AG09319 (cell line): Measurements from ENCODE around the gene EID1.
"Not testable (repeated sequence)": the region's sequence is repeated elsewhere in the genome, so short reads cannot be mapped to it uniquely, and the experiment has no call there.

ENCODE experiments used
- DNase-seq: peaks from one replicate; pipeline ENCODE4 v3.0.0-alpha.2; 2010; ENCODE audit warnings: low read depth; ENCODE audit errors: extremely low read depth
- TF ChIP-seq, protein P1 (sequence below): IDR thresholded peaks from 2 replicates; pipeline ENCODE4 v1.5.1; 2011; ENCODE audit warnings: low read depth, mild to moderate bottlenecking, inconsistent platforms, low read length, moderate library complexity

The EID1 gene

DNA sequence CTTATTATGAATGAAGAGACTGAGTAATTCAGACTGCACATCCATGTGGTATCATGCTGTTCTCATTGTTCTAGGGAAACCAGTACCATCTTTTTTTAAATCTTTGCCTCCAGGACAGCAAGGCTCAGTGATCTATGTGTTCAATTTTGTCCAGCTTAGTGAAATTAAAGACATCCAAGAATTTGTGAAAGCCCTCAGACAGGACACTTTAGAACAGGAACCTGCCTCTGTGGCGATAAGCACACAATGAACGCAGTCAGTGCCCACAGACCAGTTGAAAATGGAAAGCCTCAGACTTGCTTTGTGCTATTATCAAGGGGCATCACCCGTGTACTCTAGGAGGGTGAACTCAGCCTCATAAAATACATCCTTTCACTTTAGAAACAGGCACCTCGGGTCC is 20.1 kb downstream of the EID1 start:
- no peak for DNase-seq
- TF ChIP-seq, protein P1, sequence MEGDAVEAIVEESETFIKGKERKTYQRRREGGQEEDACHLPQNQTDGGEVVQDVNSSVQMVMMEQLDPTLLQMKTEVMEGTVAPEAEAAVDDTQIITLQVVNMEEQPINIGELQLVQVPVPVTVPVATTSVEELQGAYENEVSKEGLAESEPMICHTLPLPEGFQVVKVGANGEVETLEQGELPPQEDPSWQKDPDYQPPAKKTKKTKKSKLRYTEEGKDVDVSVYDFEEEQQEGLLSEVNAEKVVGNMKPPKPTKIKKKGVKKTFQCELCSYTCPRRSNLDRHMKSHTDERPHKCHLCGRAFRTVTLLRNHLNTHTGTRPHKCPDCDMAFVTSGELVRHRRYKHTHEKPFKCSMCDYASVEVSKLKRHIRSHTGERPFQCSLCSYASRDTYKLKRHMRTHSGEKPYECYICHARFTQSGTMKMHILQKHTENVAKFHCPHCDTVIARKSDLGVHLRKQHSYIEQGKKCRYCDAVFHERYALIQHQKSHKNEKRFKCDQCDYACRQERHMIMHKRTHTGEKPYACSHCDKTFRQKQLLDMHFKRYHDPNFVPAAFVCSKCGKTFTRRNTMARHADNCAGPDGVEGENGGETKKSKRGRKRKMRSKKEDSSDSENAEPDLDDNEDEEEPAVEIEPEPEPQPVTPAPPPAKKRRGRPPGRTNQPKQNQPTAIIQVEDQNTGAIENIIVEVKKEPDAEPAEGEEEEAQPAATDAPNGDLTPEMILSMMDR, result no peak

DNA sequence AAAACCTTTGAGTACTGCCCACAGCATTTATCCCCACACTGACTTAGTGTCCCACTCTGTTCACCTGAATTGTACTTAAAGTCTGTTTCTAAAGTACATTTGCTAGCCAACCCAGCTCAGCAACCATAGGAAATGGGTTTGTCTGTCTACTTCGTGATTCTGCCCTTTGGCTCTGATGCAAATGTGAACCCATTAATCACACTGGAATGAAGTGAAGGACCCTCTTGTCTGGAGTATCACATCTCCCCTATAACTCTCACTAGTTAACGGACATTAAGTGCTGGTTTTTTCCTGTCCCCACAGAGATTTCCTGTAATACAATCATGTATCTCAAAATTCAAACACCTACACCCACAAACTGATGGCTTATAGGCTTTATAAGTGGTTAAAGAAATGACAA is 20.5 kb downstream of the EID1 start:
- DNase-seq, result no peak
- TF ChIP-seq, protein P1, result no peak

DNA sequence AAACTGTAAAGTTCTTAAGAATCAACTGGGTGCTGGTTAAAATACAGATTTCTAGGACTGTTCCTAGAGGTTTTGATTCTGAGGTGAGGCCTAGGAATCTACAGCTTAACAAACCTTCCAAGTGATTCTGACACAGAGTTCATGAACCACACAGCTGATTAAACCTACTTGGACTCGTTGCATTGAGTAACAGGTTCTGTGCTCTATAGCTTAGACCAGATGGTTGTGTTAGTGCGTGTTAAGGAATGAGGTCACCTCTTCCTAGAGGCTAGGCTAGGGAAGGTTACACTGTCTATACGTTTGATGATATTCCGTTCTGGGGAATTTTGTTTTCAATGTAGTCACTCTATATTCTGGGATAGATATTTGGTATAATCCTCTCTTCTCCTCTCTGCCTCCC is 21.9 kb downstream of the EID1 start:
- TF ChIP-seq, protein P1, result no peak
- no peak for DNase-seq

DNA sequence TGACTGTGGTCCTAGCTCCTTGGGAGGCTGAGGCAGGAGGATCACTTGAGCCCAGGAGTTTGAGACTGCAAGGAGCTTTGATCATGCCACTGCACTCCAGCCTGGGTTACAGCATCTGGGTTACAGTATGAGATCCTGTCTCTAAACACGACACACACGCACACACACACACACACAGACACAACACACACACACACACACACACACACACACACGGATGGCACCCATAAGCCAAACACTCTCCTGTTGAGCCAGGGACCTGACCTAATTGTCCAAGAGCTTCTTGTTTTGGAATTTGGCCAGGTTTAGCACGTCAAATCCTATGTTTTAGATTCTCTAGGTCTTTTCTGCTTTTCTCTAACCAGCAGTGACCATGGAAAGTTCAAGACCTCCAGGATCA is 26.8 kb downstream of the EID1 start:
- TF ChIP-seq, protein P1, result no peak
- DNase-seq, result no peak

DNA sequence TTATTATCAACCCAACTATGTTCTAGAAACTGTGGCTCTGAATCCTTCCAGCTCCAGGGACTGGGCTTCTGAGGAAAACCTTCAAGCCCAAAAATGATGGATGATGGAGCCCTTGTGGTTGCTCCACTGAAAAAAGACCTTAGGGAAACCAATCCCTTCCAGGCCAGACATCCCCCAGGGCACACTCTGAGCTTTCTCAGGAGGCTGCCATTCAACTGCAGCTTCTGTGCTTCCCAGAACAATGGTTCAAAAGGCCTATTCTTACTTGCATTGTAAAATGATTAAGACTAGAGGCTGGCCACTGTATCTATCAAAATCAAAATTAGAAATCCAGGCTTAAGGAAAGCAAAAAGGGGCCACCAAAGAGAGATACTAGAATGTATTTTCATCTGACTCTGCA is 27.3 kb downstream of the EID1 start:
- DNase-seq, result no peak
- TF ChIP-seq, protein P1, result no peak

DNA sequence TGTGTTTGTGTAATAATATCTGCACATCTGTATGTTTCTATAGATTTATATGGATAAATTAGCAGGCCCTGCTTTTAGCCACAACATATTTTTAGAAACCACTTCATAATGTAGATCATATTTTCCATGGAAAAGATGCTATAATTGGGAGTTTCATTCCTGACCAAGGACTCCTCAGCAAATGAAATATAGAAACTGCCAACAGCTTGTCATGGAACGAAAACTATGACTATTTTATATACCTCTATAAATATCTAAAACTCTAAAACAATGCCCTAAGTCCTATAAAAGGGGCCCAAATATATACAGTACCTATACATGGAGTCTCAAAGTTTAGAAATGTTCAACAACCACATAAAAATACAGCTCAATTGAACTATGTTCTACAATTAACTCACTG is 27.9 kb downstream of the EID1 start:
- DNase-seq, result no peak
- TF ChIP-seq, protein P1, result no peak

DNA sequence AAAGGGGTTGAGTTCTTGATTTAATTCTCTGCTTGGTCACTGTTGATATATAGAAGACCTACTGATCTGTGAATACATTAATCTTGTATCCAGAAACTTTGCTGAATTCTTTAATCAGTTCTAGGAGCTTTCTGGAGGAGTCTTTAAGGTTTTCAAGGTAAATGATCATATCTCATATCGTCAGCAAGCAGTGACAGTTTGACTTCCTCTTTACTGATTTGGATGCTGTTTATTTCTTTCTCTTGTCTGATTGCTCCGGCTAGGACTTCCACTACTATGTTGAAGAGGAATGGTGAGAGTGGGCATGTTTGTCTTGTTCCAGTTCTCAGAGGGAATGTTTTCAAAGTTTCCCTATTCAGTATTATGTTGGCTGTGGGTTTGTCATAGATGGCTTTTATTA is 31.4 kb downstream of the EID1 start:
- not testable (repeated sequence) for DNase-seq

DNA sequence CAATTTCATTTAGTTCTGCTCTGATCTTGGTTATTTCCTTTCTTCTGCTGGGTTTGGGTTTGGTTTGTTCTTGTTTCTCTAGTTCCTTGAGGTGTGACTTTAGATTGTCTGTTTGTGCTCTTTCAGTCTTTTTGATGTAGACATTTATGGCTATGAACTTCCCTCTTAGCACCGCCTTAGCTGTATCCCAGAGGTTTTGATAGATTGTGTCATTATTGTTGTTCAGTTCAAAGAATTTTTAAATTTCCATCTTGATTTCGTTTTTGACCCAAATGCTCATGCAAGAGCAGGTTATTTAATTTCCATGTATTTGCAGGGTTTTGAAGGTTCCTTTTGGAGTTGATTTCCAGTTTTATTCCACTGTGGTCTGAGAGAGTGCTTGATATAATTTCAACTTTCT is 32.6 kb downstream of the EID1 start:
- DNase-seq, result not testable (repeated sequence)

DNA sequence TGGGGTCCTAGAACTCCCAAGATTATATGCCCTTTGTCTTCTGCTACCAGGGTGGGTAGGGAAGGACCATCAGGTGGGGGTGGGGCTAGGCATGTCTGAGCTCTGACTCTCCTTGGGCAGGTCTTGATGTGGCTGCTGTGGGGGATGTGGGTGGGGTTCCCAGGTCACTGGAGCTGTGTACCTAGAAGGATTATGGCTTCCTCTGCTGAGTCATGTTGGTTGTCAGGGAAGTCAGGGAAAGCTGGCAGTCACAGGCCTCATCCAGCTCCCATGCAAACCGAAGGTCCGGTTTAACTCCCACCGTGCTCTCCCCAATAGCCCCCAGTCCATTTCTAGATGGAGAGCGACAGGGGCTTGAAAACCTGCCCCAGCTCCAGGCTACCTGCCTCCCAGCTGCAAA is 35.2 kb downstream of the EID1 start:
- TF ChIP-seq, protein P1, result no peak
- no peak for DNase-seq
